Loucy (cell line): ENCODE data around the gene CELSR1.
"Not testable (repeated sequence)": the region's sequence is repeated elsewhere in the genome, so short reads cannot be mapped to it uniquely, and the experiment has no call there.

ENCODE experiments used
- H2AFZ ChIP-seq: fragments of 200-600 bp; sonication (generic); 2 replicates; pipeline ENCODE4 v1.6.0; 2016; ENCODE audit warnings: antibody characterized with exemption, mild to moderate bottlenecking, low read length, moderate library complexity
- H3F3A ChIP-seq: fragments of 200-600 bp; 2 replicates; pipeline ENCODE4 v1.6.0; 2016; ENCODE audit warnings: antibody characterized with exemption, low read depth, mild to moderate bottlenecking
- H3K27me3 ChIP-seq: fragments of 200-600 bp; sonication (generic); 2 replicates; pipeline ENCODE4 v1.6.1; 2014; ENCODE audit warnings: low read length, mild to moderate bottlenecking; ENCODE audit not compliant: insufficient read depth, poor library complexity, severe bottlenecking
- H3K36me3 ChIP-seq: fragments of 200-600 bp; sonication (generic); 2 replicates; pipeline ENCODE4 v1.6.1; 2016; ENCODE audit warnings: low read length; ENCODE audit not compliant: insufficient read depth
- H3K4me1 ChIP-seq: fragments of 200-600 bp; sonication (generic); 2 replicates; pipeline ENCODE4 v1.5.1; 2014; ENCODE audit warnings: low read length, mild to moderate bottlenecking; ENCODE audit not compliant: insufficient read depth, poor library complexity, severe bottlenecking
- H3K4me2 ChIP-seq: fragments of 200-600 bp; sonication (generic); 2 replicates; pipeline ENCODE4 v1.6.0; 2014; ENCODE audit warnings: antibody characterized with exemption, low read length, low read depth, mild to moderate bottlenecking; ENCODE audit not compliant: poor library complexity, severe bottlenecking
- H3K4me3 ChIP-seq: fragments of 200-600 bp; sonication (generic); 2 replicates; pipeline ENCODE4 v1.5.1; 2014; ENCODE audit warnings: low read length, mild to moderate bottlenecking, mixed read lengths; ENCODE audit not compliant: poor library complexity, severe bottlenecking
- H3K79me2 ChIP-seq: fragments of 200-600 bp; sonication (generic); 2 replicates; pipeline ENCODE4 v1.6.1; 2014; ENCODE audit warnings: low read length; ENCODE audit not compliant: insufficient read depth
- H3K9ac ChIP-seq: fragments of 200-600 bp; sonication (generic); 2 replicates; pipeline ENCODE4 v1.6.0; 2014; ENCODE audit warnings: mild to moderate bottlenecking, low read depth, low read length, moderate library complexity; ENCODE audit not compliant: poor library complexity, severe bottlenecking
- H3K9me2 ChIP-seq: fragments of 200-600 bp; sonication (generic); replicated peaks from 2 replicates; pipeline ENCODE4 v1.6.1; 2016; ENCODE audit warnings: low read depth, low read length, mixed read lengths
- H3K9me3 ChIP-seq: fragments of 200-600 bp; sonication (generic); 2 replicates; pipeline ENCODE4 v1.6.1; 2014; ENCODE audit warnings: mild to moderate bottlenecking, antibody characterized with exemption, low read length, low read depth; ENCODE audit not compliant: insufficient read depth
- H4K20me1 ChIP-seq: fragments of 200-600 bp; sonication (generic); 2 replicates; pipeline ENCODE4 v1.6.0; 2014; ENCODE audit warnings: antibody characterized with exemption, low read length, mild to moderate bottlenecking; ENCODE audit not compliant: insufficient read depth, poor library complexity, severe bottlenecking
- EZH2phosphoT487 ChIP-seq: fragments of 200-600 bp; IDR thresholded peaks from 2 replicates; pipeline ENCODE4 v1.6.1; 2018; ENCODE audit warnings: antibody characterized with exemption, mild to moderate bottlenecking, moderate library complexity, borderline replicate concordance
- TF ChIP-seq, protein P1 (sequence below): fragments of 200-600 bp; sonication (generic); conservative IDR thresholded peaks from 2 replicates; pipeline ENCODE4 v1.5.1; 2014; ENCODE audit warnings: mild to moderate bottlenecking, antibody characterized with exemption, low read length

The CELSR1 gene

DNA sequence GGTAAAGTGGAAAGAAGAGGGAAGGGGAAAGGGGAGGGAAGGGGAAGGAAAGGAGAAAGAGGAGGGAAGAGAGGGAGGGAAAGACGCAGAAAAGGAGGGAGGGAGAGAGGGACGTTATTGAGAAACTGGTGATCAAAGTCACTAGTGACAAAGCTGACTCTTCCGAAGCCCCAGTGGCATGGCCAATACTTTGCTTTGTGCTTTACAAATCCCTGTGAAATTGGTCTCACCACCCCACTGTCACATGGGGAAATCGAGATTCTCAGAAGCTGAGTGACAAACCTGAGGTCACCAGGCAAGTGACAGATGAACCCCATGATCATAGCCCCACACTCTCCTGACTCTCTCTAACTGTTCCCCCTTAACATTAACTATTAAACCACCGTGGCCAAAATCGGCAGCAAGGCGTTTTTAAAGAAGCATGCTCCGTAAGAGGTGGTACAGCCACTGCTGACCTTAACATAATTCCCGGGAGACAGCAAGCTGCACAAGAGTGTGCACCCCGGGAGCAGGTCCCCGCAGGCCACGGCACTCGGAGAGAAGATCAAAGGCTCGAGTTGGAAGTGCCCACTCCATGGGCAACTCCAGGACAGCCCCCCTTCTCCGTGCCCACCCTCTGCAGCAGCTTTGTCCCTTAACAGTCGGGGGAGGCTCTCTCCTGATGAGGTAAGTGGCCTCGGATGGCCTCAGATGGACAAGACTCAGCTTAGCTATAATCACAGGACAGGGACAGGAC is 34.8 kb downstream of the CELSR1 start:
- H3F3A ChIP-seq, result no peaks in the 10 kb centered on the region
- no peak overlapping the region for H2AFZ ChIP-seq
- H3K9ac ChIP-seq, result no peak overlapping the region
- H4K20me1 ChIP-seq, result no peaks in the 10 kb centered on the region
- H3K4me1 ChIP-seq, result peaks cover 11% of the 10 kb centered on the region
- no peak overlapping the region for H3K4me3 ChIP-seq
- no peaks in the 10 kb centered on the region for H3K9me2 ChIP-seq
- TF ChIP-seq, protein P1, sequence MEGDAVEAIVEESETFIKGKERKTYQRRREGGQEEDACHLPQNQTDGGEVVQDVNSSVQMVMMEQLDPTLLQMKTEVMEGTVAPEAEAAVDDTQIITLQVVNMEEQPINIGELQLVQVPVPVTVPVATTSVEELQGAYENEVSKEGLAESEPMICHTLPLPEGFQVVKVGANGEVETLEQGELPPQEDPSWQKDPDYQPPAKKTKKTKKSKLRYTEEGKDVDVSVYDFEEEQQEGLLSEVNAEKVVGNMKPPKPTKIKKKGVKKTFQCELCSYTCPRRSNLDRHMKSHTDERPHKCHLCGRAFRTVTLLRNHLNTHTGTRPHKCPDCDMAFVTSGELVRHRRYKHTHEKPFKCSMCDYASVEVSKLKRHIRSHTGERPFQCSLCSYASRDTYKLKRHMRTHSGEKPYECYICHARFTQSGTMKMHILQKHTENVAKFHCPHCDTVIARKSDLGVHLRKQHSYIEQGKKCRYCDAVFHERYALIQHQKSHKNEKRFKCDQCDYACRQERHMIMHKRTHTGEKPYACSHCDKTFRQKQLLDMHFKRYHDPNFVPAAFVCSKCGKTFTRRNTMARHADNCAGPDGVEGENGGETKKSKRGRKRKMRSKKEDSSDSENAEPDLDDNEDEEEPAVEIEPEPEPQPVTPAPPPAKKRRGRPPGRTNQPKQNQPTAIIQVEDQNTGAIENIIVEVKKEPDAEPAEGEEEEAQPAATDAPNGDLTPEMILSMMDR, result no peak
- no peak for TF ChIP-seq EZH2phosphoT487
- H3K36me3 ChIP-seq, result no peaks in the 10 kb centered on the region
- no peak overlapping the region for H3K4me2 ChIP-seq
- no peaks in the 10 kb centered on the region for H3K79me2 ChIP-seq
- no peaks in the 10 kb centered on the region for H3K27me3 ChIP-seq
- no peaks in the 10 kb centered on the region for H3K9me3 ChIP-seq

DNA sequence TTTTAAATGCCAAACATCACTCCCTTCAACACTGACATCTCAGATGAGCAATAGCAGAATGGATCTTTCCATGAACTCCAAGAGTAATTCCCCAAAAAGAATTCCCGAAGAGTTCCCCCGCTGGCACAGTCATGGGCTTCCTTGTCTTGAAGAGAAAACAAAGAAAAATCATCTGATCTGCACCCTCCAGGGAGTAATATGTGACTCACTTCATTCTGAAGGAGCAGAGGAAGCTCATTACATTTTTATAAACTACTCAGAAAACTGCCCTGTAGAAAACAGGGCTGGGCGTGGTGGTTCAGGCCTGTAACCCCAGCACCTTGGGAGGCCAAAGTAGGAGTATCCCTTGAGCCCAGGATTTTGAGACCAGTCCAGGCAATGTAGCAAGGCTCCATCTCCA is 35.7 kb downstream of the CELSR1 start:
- H3K79me2 ChIP-seq, result no peaks in the 10 kb centered on the region
- H2AFZ ChIP-seq, result no peak overlapping the region
- H3K4me1 ChIP-seq, result peaks cover 11% of the 10 kb centered on the region
- no peaks in the 10 kb centered on the region for H4K20me1 ChIP-seq
- no peak overlapping the region for H3K4me2 ChIP-seq
- H3K27me3 ChIP-seq, result no peaks in the 10 kb centered on the region
- no peaks in the 10 kb centered on the region for H3K9me2 ChIP-seq
- H3K36me3 ChIP-seq, result no peaks in the 10 kb centered on the region
- H3K9me3 ChIP-seq, result no peaks in the 10 kb centered on the region
- H3K9ac ChIP-seq, result no peak overlapping the region
- TF ChIP-seq, protein P1, result no peak
- no peak for TF ChIP-seq EZH2phosphoT487
- no peaks in the 10 kb centered on the region for H3F3A ChIP-seq
- H3K4me3 ChIP-seq, result no peak overlapping the region

DNA sequence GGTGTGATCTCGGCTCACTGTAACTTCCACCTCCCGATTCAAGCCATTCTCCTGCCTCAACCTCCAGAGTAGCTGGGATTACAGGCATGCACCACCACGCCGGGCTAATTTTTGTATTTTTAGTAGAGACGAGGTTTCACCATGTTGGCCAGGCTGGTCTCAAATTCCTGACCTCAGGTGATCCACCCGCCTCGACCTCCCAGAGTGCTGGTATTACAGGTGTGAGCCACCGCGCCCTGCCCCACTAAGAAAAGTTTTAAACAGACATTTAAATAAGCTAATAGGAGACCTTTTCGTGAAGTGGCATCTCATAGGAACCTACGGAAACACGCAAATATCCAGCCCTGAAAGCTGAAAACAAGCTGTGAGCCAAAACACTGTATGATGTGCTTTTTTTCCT is 36.2 kb downstream of the CELSR1 start:
- not testable (repeated sequence) for H4K20me1 ChIP-seq, H3K9ac ChIP-seq, H3K27me3 ChIP-seq, H3K4me2 ChIP-seq, H3K36me3 ChIP-seq, H3K9me3 ChIP-seq, H2AFZ ChIP-seq, H3K9me2 ChIP-seq, H3K79me2 ChIP-seq, H3K4me3 ChIP-seq, H3F3A ChIP-seq
- H3K4me1 ChIP-seq, result peaks cover 11% of the 10 kb centered on the region

DNA sequence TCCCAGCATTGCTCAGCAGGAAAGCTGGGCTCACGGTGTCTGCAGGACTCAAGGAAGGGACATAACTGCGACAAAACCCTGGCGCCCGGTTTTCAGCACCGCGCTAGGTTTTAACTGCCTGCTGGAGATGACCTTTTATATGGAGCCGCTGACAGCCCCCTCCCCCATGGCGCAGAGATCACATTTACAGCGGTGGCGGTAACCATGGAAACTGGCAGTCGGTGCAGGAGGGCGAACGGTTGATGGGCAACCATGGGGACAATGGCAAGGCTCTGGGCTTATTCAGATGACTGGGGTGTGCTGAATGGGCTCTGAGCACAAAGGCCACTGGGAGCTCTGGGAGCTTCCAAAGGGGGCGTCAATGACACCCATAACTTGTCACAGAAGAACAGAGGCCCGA is 37.2 kb downstream of the CELSR1 start:
- H3F3A ChIP-seq, result no peaks in the 10 kb centered on the region

More for the DNA sequence above, 37.2 kb downstream of the CELSR1 start:
- Histone ChIP-seq H3K4me2 (no peak overlapping the region), H3K27me3 (no peaks in the 10 kb centered on the region), H3K9me2 (no peaks in the 10 kb centered on the region), H3K9ac (no peak overlapping the region), H4K20me1 (no peaks in the 10 kb centered on the region), H3K4me3 (no peak overlapping the region), H2AFZ (no peak overlapping the region), H3K79me2 (no peaks in the 10 kb centered on the region), H3K36me3 (no peaks in the 10 kb centered on the region), H3K4me1 (peaks cover 11% of the 10 kb centered on the region), H3K9me3 (no peaks in the 10 kb centered on the region)
- no peak for TF ChIP-seq EZH2phosphoT487
- TF ChIP-seq, protein P1, result no peak
